HG02763 (cell line): Measurements from ENCODE around the gene QKI.
"Not testable (repeated sequence)": the region's sequence is repeated elsewhere in the genome, so short reads cannot be mapped to it uniquely, and the experiment has no call there.

Source experiments
- ATAC-seq: cut with Tn5 transposase; IDR thresholded peaks from one replicate; pipeline ENCODE4 v1.9.1; 2021; ENCODE audit warnings: mild to moderate bottlenecking, moderate library complexity; ENCODE audit not compliant: unreplicated experiment

The QKI gene

GRCh38 chr6:163414117-163414945 is at the start of gene QKI:
Gene QKI (plus strand): TSS chr6:163414718. CDS start chr6:163415194, 476 bp downstream.
- ATAC-seq: peak; percentile 37

- ATAC-seq: no peak
These were observed 48.2 kb upstream of the QKI start for GRCh38 chr6:163366288-163366687.

- ATAC-seq: no peak
These were observed 46.9 kb upstream of the QKI start for GRCh38 chr6:163367497-163368183.

- no peak for ATAC-seq
These were observed 45.4 kb upstream of the QKI start for GRCh38 chr6:163369141-163369540.

GRCh38 chr6:163369628-163370365 is 44.7 kb upstream of the QKI start:
- no peak for ATAC-seq

GRCh38 chr6:163370464-163371117 is 43.9 kb upstream of the QKI start:
- no peak for ATAC-seq

GRCh38 chr6:163371129-163371528 is 43.4 kb upstream of the QKI start:
- no peak for ATAC-seq

GRCh38 chr6:163373240-163373639 is 41.3 kb upstream of the QKI start:
- ATAC-seq: no peak

- ATAC-seq: no peak
These were observed 39.2 kb upstream of the QKI start for GRCh38 chr6:163375361-163375760.

- no peak for ATAC-seq
These were observed 38.3 kb upstream of the QKI start for GRCh38 chr6:163376187-163376586.

GRCh38 chr6:163377561-163377960 is 37.0 kb upstream of the QKI start:
- no peak for ATAC-seq

- no peak for ATAC-seq
These were observed 34.3 kb upstream of the QKI start for GRCh38 chr6:163380216-163380615.

- ATAC-seq: no peak
These were observed 33.3 kb upstream of the QKI start for GRCh38 chr6:163381118-163381756.

- ATAC-seq: not testable (repeated sequence)
These were observed 31.1 kb upstream of the QKI start for GRCh38 chr6:163383396-163383795.

GRCh38 chr6:163383912-163384311 is 30.6 kb upstream of the QKI start:
- ATAC-seq: no peak

- ATAC-seq: no peak
These were observed 30.0 kb upstream of the QKI start for GRCh38 chr6:163384510-163384909.

GRCh38 chr6:163385503-163385902 is 29.0 kb upstream of the QKI start:
- ATAC-seq: not testable (repeated sequence)

GRCh38 chr6:163386329-163386908 is 28.1 kb upstream of the QKI start:
- ATAC-seq: no peak

- no peak for ATAC-seq
These were observed 27.2 kb upstream of the QKI start for GRCh38 chr6:163387317-163387716.

GRCh38 chr6:163389354-163389753 is 25.2 kb upstream of the QKI start:
- no peak for ATAC-seq
